Fibroblast of skin of back (primary cell): Measurements from ENCODE around the gene TCHHL1. TPM values are rescaled to one million over a fixed set of nuclear protein-coding genes. Genes with fewer than 3 reads are reported as not detected.

Experiments
- DNase-seq: peaks from one replicate; pipeline ENCODE4 v3.0.0-alpha.2; 2013
- polyA plus RNA-seq, 2 experiments: library from polyadenylated mRNA; unstranded; fragments of 120-200 nt; gene quantifications; one replicate each; pipeline ENCODE4 v1.2.1, GENCODE V29; 2013; ENCODE audit not compliant: insufficient read length in 2 of 2

Gene TCHHL1
- polyA plus RNA-seq (2013, experiment 1 of 2; ENCODE audit: insufficient read length), result not detected
- not detected for polyA plus RNA-seq (2013, experiment 2 of 2; ENCODE audit: insufficient read length)

DNA sequence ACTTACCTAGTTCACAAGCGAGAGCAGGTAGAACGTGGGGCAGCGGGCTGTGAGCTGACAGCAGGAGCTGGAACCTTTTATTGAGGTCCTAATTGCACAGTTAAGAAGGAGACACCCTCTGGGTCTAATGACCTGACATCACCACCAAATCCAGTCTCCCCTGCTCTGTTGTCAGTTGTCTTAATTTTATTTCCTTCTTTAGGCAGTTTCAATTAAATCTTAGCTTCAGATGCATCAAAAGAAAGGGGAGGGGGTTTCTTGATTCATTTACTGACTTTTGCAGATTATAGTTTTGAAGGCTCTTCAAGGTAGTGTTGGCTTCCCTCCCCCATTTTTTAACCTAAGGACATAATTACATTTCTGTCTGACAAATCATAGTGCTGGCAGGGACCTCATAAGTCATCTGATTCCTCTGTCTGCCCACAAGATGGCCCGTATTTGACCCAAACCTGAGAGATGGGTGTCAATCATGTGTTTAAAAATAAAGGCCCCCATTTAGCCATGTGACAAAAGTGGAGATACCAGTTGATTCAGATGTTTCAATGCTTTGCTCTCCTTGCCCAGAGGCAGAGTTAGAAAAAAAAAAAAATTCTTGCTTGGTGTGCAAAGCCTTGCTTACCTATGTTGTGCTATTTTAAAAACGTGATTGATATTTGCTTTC, at the start of gene TCHHL1:
TCHHL1 (minus strand) TSS at position 51 of the 661 bp plus-strand sequence. CDS start 921 bp downstream, outside the sequence.
- DNase-seq, result no peak

DNA sequence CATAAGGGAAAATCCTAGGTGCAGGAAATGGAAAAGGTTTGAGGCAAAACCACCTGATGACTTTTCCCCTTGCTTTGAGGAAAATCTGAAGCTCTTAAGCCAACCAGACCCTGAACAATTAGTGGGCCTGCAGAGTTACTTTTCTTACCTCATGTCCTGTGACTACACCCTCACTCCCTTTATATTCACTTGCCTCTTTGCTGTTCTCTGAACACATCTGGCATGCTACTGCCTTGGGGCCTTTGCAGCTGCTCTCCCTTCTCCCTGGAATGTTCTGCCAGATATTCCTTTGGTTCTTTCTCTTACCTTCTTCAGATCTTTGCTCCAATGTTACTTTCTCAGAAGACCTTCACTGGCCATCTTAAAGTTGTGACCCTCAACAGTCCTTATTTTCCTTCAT, 48.4 kb upstream of the TCHHL1 start:
- no peak for DNase-seq

DNA sequence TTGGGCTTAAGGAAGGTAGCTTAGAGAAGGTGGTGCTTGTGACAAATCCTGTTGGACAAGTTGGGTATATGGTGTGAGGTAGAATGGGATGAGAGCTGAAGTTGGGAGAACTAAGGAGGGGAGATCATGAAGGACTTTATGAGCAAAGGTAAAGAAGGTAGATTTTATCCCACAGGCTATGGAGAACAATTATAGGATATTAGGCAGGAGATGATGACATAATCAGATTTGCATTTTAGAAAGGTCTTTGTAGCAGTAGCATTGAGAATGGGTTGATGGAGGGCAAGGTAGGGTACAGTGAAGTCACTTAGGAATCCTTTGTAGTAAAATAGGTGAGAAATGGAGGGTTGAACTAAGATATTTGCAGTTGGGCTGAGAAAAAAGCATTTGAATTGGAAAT, 41.3 kb upstream of the TCHHL1 start:
- DNase-seq, result no peak

DNA sequence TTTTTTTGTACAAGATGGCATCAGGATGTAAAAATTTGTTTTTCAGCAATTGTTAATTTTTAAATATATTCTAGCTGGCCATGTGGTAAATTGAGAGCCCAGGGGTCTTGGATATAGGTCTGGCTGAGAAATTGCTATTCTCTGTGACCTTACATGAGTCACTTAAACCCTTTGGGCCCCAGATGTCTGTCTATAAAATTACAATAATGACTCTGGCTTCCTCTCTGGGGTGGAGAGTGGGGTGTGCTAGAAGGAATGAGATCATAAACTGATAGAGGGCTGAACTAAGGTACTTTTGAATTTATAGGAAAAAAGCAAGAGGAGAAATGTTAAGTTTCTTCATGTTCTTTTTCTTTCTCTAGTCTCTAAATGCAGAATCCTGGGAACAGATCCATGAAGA, 38.8 kb upstream of the TCHHL1 start:
- no peak for DNase-seq

- DNase-seq, result no peak
Measured at GRCh38 chr1:152125834-152126443, 37.1 kb upstream of the TCHHL1 start.

- DNase-seq, result no peak
Measured at GRCh38 chr1:152118915-152119314, 30.1 kb upstream of the TCHHL1 start.

DNA sequence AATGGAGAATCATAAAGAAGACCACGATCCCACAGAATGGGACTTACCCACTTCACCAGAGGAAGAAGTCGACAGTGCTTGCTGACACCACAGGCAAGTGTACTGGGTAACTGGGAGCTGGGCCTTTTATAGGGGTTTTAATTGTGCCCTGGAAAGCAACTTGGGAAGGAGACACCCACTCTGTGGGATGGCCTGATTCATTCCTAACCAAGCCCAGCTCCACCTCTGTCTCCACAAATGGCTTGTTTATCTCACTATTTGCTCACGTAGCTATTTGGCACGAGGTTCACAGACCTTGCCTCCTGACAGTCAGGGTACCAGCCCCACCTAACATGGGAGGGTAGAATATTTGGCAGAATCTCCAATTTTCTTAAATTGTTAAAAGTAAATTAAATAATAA, 26.5 kb upstream of the TCHHL1 start, which contains the start of gene TCHH:
TCHH (minus strand) TSS at position 101 of the 400 bp plus-strand sequence. CDS start 1,364 bp downstream, outside the sequence.
- no peak for DNase-seq

- DNase-seq, result no peak
Measured at GRCh38 chr1:152112885-152113432, 24.1 kb upstream of the TCHHL1 start.

DNA sequence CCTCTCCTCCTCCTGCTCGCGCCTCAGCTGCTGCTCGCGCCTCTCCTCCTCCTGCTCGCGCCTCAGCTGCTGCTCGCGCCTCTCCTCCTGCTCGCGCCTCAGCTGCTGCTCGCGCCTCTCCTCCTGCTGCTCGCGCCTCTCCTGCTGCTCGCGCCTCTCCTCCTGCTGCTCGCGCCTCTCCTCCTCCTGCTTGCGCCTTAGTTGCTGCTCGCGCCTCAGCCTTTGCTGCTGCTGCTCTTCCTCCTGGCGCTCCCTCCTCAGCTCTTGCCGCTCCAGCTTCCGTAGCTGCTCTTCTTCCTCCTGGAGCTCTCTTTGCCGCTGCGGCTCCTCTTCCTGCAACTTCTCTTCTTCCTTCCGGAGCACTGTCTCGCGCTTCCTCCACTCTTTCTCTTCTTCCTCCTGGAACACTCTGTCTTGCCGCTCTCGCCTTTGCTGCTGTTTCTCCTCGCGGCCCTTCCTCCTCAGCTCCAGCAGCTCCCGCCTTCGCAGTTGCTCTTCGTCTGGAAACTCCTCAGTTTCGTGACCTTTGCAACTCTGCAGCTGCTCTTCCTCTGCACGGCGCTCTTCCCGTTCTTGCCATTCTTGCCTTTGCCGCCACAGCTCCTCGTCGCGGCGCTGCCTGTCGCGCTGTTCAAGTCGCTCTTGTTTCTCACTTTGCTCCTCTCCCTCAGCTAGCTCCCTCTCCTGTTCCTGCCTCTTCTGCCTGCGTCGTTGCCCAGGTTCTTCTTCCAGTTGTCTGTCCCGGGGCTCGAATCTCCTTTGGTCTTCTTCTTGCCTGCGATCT, 23.4 kb upstream of the TCHHL1 start:
- no peak for DNase-seq

DNA sequence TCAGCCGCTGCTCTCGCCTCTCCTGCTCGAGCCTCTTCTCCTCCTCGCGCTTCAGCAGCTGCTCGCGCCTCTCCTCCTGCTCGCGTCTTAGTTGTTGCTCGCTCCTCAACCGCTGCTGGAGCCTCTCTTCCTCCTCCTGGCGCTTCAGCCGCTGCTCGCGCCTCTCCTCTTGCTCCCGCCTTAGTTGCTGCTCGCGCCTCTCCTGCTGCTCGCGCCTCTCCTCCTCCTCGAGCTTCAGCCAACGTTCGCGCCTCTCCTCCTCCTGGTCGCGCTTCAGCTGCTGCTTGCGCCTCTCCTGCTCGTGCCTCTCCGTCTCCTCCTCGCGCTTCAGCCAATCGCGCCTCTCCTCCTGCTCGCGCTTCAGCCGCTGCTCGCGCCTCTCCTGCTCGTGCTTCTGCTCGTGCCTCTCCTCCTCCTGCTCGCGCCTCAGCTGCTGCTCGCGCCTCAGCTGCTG, 22.7 kb upstream of the TCHHL1 start:
- DNase-seq, result peak; percentile 45

- DNase-seq, result peak; percentile 47
Measured at GRCh38 chr1:152110860-152111514, 22.1 kb upstream of the TCHHL1 start.

GRCh38 chr1:152110365-152110859, 21.5 kb upstream of the TCHHL1 start:
- peak; percentile 52 for DNase-seq

GRCh38 chr1:152109998-152110294, 21.1 kb upstream of the TCHHL1 start:
- no peak for DNase-seq

DNA sequence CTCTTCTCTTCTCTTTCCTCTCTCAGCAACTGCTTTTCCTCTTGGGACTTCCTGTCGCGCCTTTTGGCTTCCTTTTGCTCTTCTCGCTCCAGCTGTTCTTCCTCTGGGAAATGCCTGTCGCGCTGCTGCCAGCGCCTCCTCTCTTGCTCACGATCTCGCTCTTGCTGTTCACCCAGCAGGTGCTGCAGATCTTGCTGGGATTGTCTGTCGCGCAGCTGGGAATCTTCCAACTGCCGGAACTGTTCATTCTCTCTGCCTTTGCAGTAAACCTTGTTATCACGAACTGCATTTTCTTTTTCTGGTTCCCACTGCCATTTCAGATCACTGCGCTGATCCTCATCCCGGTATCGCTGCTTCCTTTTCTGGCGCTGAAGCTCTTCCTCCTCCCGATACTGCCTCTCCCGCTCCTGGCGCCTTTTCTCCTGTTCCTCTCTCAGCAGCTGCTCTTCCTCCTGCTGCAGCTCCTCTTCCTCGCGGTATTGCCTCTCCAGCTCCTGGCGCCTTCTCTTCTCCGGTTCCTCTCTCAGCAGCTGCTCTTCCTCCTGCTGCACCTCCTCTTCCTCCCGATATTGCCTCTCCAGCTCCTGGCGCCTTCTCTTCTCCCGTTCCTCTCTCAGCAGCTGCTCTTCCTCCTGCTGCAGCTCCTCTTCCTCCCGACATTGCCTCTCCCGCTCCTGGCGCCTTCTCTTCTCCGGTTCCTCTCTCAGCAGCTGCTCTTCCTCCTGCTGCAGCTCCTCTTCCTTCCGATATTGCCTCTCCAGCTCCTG, 20.6 kb upstream of the TCHHL1 start:
- no peak for DNase-seq

DNA sequence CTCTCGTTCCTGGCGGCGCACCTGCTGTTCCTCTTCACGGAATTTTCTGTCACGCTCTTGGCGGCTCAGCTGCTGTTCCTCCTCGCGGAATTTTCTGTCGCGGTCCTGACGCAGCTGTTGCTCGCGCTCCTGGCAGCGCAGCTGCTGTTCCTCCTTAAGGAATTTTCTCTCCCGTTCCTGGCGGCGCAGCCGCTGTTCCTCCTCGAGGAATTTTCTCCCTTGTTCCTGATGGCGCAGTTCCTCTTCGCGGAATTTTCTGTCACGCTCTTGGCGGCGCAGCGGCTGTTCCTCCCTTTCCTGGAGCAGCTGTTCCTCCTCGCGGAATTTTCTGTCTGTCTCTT, 20.0 kb upstream of the TCHHL1 start:
- no peak for DNase-seq

GRCh38 chr1:152107984-152108881, 19.4 kb upstream of the TCHHL1 start:
- DNase-seq, result peak; percentile 61

- DNase-seq, result no peak
Measured at GRCh38 chr1:152107031-152107983, 18.4 kb upstream of the TCHHL1 start.

DNA sequence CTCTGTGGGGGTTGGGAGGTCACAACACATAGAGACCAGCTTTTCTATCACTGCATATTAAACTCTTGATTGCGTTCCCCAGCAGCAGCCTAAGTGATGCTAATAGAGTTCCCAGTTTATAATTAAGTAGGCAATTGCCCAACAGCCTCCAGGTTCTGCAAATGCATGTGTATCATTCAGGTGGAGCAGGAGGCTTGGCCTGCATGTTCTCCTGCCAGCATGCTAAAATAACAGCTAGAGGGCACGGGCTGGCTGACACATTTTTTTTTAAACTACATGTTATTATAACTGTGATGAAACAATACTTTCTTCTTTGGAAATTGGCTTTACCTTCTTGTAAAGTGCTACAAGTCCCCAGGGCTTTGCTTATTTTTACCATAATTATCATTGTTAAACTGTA, 16.0 kb upstream of the TCHHL1 start:
- no peak for DNase-seq

DNA sequence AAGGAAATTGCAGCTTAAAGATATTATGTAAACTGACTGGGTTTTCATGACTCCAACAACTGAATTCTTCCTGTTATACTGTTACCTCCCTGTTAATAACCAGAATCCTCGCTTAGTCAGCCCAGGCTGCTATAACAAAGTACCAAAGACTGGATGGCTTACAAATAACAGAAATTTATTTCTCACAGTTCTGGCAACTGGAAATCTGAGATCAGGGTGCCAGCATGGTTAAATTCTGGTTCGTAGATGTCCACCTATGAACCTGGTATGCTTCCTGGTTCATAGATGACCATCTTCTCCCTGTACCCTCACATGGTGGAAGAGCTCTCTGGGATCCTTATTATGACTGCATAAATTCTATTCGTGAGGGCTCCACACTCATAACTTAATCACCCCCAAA, 8.1 kb upstream of the TCHHL1 start:
- DNase-seq, result no peak
